ENCODE measurements around the gene RBM3. TPM values are rescaled to one million over a fixed set of nuclear protein-coding genes. Genes with fewer than 3 reads are reported as not detected.
"Not testable (repeated sequence)": the region's sequence is repeated elsewhere in the genome, so short reads cannot be mapped to it uniquely, and the experiment has no call there.

The RBM3 gene
- total RNA-seq, 1 donor from 2014 or later, result 119 TPM

DNA sequence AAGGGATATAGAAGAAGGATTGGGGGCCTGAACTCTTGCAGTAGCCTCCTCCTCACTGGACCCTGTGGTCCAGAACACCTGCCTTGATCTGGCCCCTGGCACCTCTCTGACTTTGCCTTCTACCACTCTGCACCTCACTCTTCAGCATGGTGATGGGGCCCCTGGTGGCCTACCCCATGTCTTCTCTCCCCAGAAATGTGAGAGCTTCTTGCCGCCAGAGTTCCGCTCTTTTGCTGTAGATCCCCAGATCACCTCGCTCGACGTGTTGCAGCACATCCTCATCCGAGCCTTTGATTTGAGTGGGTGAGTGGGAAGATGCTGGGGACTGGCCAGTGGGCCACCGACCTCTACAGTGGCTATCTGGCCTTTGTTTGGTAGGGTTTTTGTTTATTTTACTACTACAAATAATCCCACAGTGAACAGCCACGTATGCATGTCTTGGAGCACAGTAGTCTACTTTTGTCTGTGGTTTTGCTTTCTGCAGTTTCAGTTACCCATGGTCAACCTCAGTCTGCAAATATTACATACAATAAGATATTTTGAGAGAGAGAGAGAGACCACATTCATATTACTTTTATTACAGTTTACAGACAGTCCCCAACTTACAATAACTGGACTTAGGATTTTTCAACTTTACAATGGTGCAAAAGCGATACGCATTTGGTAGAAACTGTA, 33.0 kb upstream of the RBM3 start:
- Histone ChIP-seq H3K4me1 (no peaks in the 10 kb centered on the region), H3K9me3 (no peaks in the 10 kb centered on the region), H3K36me3 (peaks cover 0 to 17% of the 10 kb centered on the region in 2 donors), H3K27me3 (no peaks in the 10 kb centered on the region), H3K4me3 (no peak overlapping the region), H3K27ac (no peak overlapping the region)
- intact Hi-C loops (cut with DNase I), result no loop called here
- DNase-seq (ENCODE audit: low spot score in 2 of 2), result no peak
- TF ChIP-seq, protein P1, sequence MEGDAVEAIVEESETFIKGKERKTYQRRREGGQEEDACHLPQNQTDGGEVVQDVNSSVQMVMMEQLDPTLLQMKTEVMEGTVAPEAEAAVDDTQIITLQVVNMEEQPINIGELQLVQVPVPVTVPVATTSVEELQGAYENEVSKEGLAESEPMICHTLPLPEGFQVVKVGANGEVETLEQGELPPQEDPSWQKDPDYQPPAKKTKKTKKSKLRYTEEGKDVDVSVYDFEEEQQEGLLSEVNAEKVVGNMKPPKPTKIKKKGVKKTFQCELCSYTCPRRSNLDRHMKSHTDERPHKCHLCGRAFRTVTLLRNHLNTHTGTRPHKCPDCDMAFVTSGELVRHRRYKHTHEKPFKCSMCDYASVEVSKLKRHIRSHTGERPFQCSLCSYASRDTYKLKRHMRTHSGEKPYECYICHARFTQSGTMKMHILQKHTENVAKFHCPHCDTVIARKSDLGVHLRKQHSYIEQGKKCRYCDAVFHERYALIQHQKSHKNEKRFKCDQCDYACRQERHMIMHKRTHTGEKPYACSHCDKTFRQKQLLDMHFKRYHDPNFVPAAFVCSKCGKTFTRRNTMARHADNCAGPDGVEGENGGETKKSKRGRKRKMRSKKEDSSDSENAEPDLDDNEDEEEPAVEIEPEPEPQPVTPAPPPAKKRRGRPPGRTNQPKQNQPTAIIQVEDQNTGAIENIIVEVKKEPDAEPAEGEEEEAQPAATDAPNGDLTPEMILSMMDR (IDR thresholded peaks at IDR 0.05), result no peak

GRCh38 chrX:48548871-48549270, 25.4 kb upstream of the RBM3 start:
- Histone ChIP-seq H3K9me3 (no peaks in the 10 kb centered on the region), H3K27me3 (no peaks in the 10 kb centered on the region), H3K36me3 (peaks cover 2 to 13% of the 10 kb centered on the region in 2 donors), H3K4me3 (no peak overlapping the region), H3K4me1 (no peaks in the 10 kb centered on the region), H3K27ac (no peak overlapping the region)
- intact Hi-C loops (cut with DNase I), result no loop called here
- no peak for DNase-seq (ENCODE audit: low spot score in 2 of 2)
- TF ChIP-seq, protein P1 (IDR thresholded peaks at IDR 0.05), result no peak

GRCh38 chrX:48555731-48556325, 18.5 kb upstream of the RBM3 start:
- DNase-seq (ENCODE audit: low spot score in 2 of 2); H3K27me3 ChIP-seq; H3K9me3 ChIP-seq; H3K27ac ChIP-seq; H3K4me3 ChIP-seq; H3K4me1 ChIP-seq; intact Hi-C loops (cut with DNase I): not testable (repeated sequence)
- peaks cover 2 to 21% of the 10 kb centered on the region in 2 donors for H3K36me3 ChIP-seq

GRCh38 chrX:48558271-48558670, 16.0 kb upstream of the RBM3 start:
- H3K4me1 ChIP-seq, result no peaks in the 10 kb centered on the region
- TF ChIP-seq, protein P1 (IDR thresholded peaks at IDR 0.05), result no peak
- intact Hi-C loops (cut with DNase I), result no loop called here
- no peaks in the 10 kb centered on the region for H3K27me3 ChIP-seq
- DNase-seq (ENCODE audit: low spot score in 2 of 2), result no peak
- H3K36me3 ChIP-seq, result peaks cover 2 to 23% of the 10 kb centered on the region in 2 donors
- no peak overlapping the region for H3K4me3 ChIP-seq
- no peak overlapping the region for H3K27ac ChIP-seq
- no peaks in the 10 kb centered on the region for H3K9me3 ChIP-seq

GRCh38 chrX:48559636-48560035, 14.6 kb upstream of the RBM3 start:
- Histone ChIP-seq H3K4me1 (no peaks in the 10 kb centered on the region), H3K9me3 (no peaks in the 10 kb centered on the region), H3K27me3 (no peaks in the 10 kb centered on the region), H3K4me3 (no peak overlapping the region), H3K27ac (no peak overlapping the region), H3K36me3 (peaks cover 2 to 29% of the 10 kb centered on the region in 2 donors)
- intact Hi-C loops (cut with DNase I), result no loop called here
- DNase-seq (ENCODE audit: low spot score in 2 of 2), result no peak
- TF ChIP-seq, protein P1 (IDR thresholded peaks at IDR 0.05), result no peak

DNA sequence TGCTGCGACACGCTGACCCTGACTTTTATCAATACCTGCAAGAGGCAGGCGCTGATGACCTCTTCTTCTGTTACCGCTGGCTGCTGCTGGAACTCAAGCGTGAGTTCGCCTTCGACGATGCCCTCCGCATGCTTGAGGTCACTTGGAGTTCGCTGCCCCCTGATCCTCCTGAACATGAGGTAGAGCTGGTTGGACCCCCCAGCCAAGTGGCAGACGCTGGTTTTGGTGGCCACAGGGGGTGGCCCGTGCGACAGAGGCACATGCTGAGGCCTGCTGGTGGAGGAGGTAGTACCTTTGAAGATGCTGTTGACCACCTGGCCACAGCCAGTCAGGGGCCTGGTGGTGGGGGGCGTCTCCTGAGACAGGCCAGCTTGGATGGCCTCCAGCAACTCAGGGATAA, 14.2 kb upstream of the RBM3 start:
- no peak overlapping the region for H3K27ac ChIP-seq
- peaks cover 2 to 29% of the 10 kb centered on the region in 2 donors for H3K36me3 ChIP-seq
- no peaks in the 10 kb centered on the region for H3K27me3 ChIP-seq
- TF ChIP-seq, protein P1 (IDR thresholded peaks at IDR 0.05), result no peak
- H3K4me1 ChIP-seq, result no peaks in the 10 kb centered on the region
- no peak overlapping the region for H3K4me3 ChIP-seq
- intact Hi-C loops (cut with DNase I), result no loop called here
- DNase-seq (ENCODE audit: low spot score in 2 of 2), result no peak
- H3K9me3 ChIP-seq, result no peaks in the 10 kb centered on the region
